Hippocampal formation (tissue), 2 donors: ENCODE measurements around the gene NFATC1.

Experiments used
- DNase-seq, 2 donors: peaks; one replicate each; lab custom pipeline; 2025; lab: John Stamatoyannopoulos, UW

Gene NFATC1

GRCh38 chr18:79572848-79573451, 177.2 kb downstream of the NFATC1 start:
- DNase-seq = no peak

GRCh38 chr18:79573921-79574491, 178.3 kb downstream of the NFATC1 start:
- no peak for DNase-seq

GRCh38 chr18:79574938-79575525, 179.3 kb downstream of the NFATC1 start:
- DNase-seq = no peak

GRCh38 chr18:79575891-79576685, 180.4 kb downstream of the NFATC1 start:
- no peak for DNase-seq

- peak; percentile 70 to 85 for DNase-seq
Measured at GRCh38 chr18:79576686-79577351, 181.1 kb downstream of the NFATC1 start.

- no peak for DNase-seq
Measured at GRCh38 chr18:79577451-79578395, 182.0 kb downstream of the NFATC1 start.

GRCh38 chr18:79578396-79579260, 182.9 kb downstream of the NFATC1 start:
- no peak for DNase-seq
